Measurements from ENCODE around the gene BMX.

Gene BMX

GRCh38 chrX:15512401-15512965 is 11.9 kb downstream of the BMX start:
- Histone ChIP-seq H3K4me3 (ENCODE audit: low read length) (no peak overlapping the region), H3K27ac (ENCODE audit: low read depth, low read length) (no peak overlapping the region), H3K36me3 (ENCODE audit: control insufficient read depth, insufficient read depth, low read length) (no peaks in the 10 kb centered on the region), H3K4me1 (ENCODE audit: control insufficient read depth, insufficient read depth, low read length) (no peaks in the 10 kb centered on the region), H3K27me3 (ENCODE audit: control insufficient read depth, insufficient read depth, low read length) (no peaks in the 10 kb centered on the region), H3K9ac (ENCODE audit: low read length) (no peak overlapping the region)

GRCh38 chrX:15514279-15514678 is 13.7 kb downstream of the BMX start:
- no peaks in the 10 kb centered on the region for H3K4me1 ChIP-seq (ENCODE audit: control insufficient read depth, insufficient read depth, low read length)
- H3K9ac ChIP-seq (ENCODE audit: low read length): no peak overlapping the region
- H3K27me3 ChIP-seq (ENCODE audit: control insufficient read depth, insufficient read depth, low read length): no peaks in the 10 kb centered on the region
- no peak overlapping the region for H3K4me3 ChIP-seq (ENCODE audit: low read length)
- H3K27ac ChIP-seq (ENCODE audit: low read depth, low read length): no peak overlapping the region
- H3K36me3 ChIP-seq (ENCODE audit: control insufficient read depth, insufficient read depth, low read length): no peaks in the 10 kb centered on the region

GRCh38 chrX:15515931-15516330 is 15.3 kb downstream of the BMX start:
- Histone ChIP-seq H3K27ac (ENCODE audit: low read depth, low read length) (no peak overlapping the region), H3K36me3 (ENCODE audit: control insufficient read depth, insufficient read depth, low read length) (no peaks in the 10 kb centered on the region), H3K4me1 (ENCODE audit: control insufficient read depth, insufficient read depth, low read length) (no peaks in the 10 kb centered on the region), H3K4me3 (ENCODE audit: low read length) (no peak overlapping the region), H3K27me3 (ENCODE audit: control insufficient read depth, insufficient read depth, low read length) (no peaks in the 10 kb centered on the region), H3K9ac (ENCODE audit: low read length) (no peak overlapping the region)

DNA sequence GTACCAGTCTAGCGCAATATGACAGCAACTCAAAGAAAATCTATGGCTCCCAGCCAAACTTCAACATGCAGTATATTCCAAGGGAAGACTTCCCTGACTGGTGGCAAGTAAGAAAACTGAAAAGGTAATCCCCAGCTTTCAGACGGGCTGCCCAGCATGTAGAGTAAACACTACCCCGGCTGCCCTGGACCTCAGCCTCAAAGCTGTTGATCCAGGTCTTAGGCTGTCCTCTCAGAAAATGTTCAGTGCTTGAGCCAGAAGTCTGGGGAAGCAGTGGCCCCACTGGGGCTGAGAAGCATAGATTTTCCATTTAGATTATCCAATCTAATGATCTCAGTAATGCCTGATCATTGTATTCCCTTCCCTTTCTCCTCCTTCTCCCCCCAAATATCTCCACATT is 21.9 kb downstream of the BMX start:
- no peaks in the 10 kb centered on the region for H3K27me3 ChIP-seq (ENCODE audit: control insufficient read depth, insufficient read depth, low read length)
- no peak overlapping the region for H3K27ac ChIP-seq (ENCODE audit: low read depth, low read length)
- no peaks in the 10 kb centered on the region for H3K36me3 ChIP-seq (ENCODE audit: control insufficient read depth, insufficient read depth, low read length)
- H3K4me1 ChIP-seq (ENCODE audit: control insufficient read depth, insufficient read depth, low read length): no peaks in the 10 kb centered on the region
- H3K4me3 ChIP-seq (ENCODE audit: low read length): no peak overlapping the region
- H3K9ac ChIP-seq (ENCODE audit: low read length): no peak overlapping the region

GRCh38 chrX:15523088-15523487 is 22.5 kb downstream of the BMX start:
- no peak overlapping the region for H3K4me3 ChIP-seq (ENCODE audit: low read length)
- no peak overlapping the region for H3K27ac ChIP-seq (ENCODE audit: low read depth, low read length)
- no peaks in the 10 kb centered on the region for H3K4me1 ChIP-seq (ENCODE audit: control insufficient read depth, insufficient read depth, low read length)
- no peaks in the 10 kb centered on the region for H3K36me3 ChIP-seq (ENCODE audit: control insufficient read depth, insufficient read depth, low read length)
- H3K27me3 ChIP-seq (ENCODE audit: control insufficient read depth, insufficient read depth, low read length): no peaks in the 10 kb centered on the region
- H3K9ac ChIP-seq (ENCODE audit: low read length): no peak overlapping the region

DNA sequence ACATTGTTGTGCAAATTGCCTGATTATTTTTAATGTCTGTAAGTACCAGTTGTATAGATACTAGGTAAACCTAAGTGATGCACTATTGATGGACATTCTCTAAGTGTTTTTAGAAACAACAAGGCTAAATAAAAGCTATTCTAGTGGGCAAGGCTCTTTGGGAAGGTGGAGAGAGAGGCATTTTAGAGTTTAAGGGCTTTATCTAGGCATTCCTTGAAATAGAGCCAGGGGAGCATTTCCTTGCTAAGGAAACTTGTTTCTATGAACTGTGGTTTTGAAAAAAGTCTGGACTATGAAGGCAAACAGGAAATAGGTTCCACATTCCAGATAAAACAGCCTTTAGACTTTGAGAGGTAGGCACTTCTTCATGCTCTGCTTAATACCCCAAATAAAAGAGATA is 23.8 kb downstream of the BMX start:
- H3K36me3 ChIP-seq (ENCODE audit: control insufficient read depth, insufficient read depth, low read length): no peaks in the 10 kb centered on the region
- no peak overlapping the region for H3K9ac ChIP-seq (ENCODE audit: low read length)
- no peak overlapping the region for H3K27ac ChIP-seq (ENCODE audit: low read depth, low read length)
- no peak overlapping the region for H3K4me3 ChIP-seq (ENCODE audit: low read length)
- no peaks in the 10 kb centered on the region for H3K27me3 ChIP-seq (ENCODE audit: control insufficient read depth, insufficient read depth, low read length)
- no peaks in the 10 kb centered on the region for H3K4me1 ChIP-seq (ENCODE audit: control insufficient read depth, insufficient read depth, low read length)

DNA sequence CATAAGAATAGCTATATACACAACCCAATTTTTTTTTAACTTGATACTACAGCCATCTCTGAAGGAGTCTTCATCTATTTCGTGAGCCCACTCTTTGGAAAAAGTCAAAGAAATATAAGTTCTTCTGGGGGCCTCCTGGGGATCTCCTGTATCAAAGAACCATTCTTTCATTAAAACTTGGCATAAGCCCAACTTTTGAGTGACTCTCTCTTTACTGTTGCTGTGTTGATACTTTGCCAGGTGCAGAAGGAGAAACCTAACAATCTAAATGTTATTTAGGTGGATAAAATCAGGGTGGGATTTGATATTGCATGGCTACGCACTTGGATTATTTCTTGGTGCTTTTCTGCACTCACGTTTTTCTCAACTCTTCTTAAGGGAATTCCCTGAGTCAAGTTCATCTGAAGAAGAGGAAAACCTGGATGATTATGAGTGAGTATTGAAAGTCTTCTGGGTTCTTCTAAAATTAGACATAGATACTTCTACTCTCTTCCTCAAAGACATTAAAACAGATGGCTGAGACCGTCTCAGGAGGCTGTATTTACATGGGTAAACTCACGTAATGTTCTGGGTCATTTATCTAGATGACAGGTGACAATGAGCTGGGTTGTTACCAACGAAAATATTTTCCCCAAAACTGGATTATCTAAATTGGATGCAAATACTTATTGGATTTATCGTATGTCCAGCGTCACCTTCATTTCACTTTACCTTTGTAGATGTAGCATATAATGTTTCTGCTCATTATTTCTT is 25.2 kb downstream of the BMX start:
- H3K9ac ChIP-seq (ENCODE audit: low read length): no peak overlapping the region
- H3K4me3 ChIP-seq (ENCODE audit: low read length): no peak overlapping the region
- no peaks in the 10 kb centered on the region for H3K4me1 ChIP-seq (ENCODE audit: control insufficient read depth, insufficient read depth, low read length)
- H3K27ac ChIP-seq (ENCODE audit: low read depth, low read length): no peak overlapping the region
- H3K27me3 ChIP-seq (ENCODE audit: control insufficient read depth, insufficient read depth, low read length): no peaks in the 10 kb centered on the region
- H3K36me3 ChIP-seq (ENCODE audit: control insufficient read depth, insufficient read depth, low read length): no peaks in the 10 kb centered on the region

- Histone ChIP-seq H3K4me3 (ENCODE audit: low read length) (no peak overlapping the region), H3K4me1 (ENCODE audit: control insufficient read depth, insufficient read depth, low read length) (no peaks in the 10 kb centered on the region), H3K27ac (ENCODE audit: low read depth, low read length) (no peak overlapping the region), H3K36me3 (ENCODE audit: control insufficient read depth, insufficient read depth, low read length) (no peaks in the 10 kb centered on the region), H3K9ac (ENCODE audit: low read length) (no peak overlapping the region), H3K27me3 (ENCODE audit: control insufficient read depth, insufficient read depth, low read length) (no peaks in the 10 kb centered on the region)
Measured at GRCh38 chrX:15529165-15529564, 28.6 kb downstream of the BMX start.

GRCh38 chrX:15530318-15530717 is 29.7 kb downstream of the BMX start:
- no peaks in the 10 kb centered on the region for H3K4me1 ChIP-seq (ENCODE audit: control insufficient read depth, insufficient read depth, low read length)
- no peak overlapping the region for H3K27ac ChIP-seq (ENCODE audit: low read depth, low read length)
- H3K9ac ChIP-seq (ENCODE audit: low read length): no peak overlapping the region
- H3K36me3 ChIP-seq (ENCODE audit: control insufficient read depth, insufficient read depth, low read length): no peaks in the 10 kb centered on the region
- no peaks in the 10 kb centered on the region for H3K27me3 ChIP-seq (ENCODE audit: control insufficient read depth, insufficient read depth, low read length)
- H3K4me3 ChIP-seq (ENCODE audit: low read length): no peak overlapping the region

GRCh38 chrX:15546745-15547144 is 46.1 kb downstream of the BMX start:
- H3K36me3 ChIP-seq (ENCODE audit: control insufficient read depth, insufficient read depth, low read length): no peaks in the 10 kb centered on the region
- H3K4me1 ChIP-seq (ENCODE audit: control insufficient read depth, insufficient read depth, low read length): no peaks in the 10 kb centered on the region
- H3K9ac ChIP-seq (ENCODE audit: low read length): no peak overlapping the region
- no peak overlapping the region for H3K4me3 ChIP-seq (ENCODE audit: low read length)
- H3K27ac ChIP-seq (ENCODE audit: low read depth, low read length): no peak overlapping the region
- H3K27me3 ChIP-seq (ENCODE audit: control insufficient read depth, insufficient read depth, low read length): no peaks in the 10 kb centered on the region

DNA sequence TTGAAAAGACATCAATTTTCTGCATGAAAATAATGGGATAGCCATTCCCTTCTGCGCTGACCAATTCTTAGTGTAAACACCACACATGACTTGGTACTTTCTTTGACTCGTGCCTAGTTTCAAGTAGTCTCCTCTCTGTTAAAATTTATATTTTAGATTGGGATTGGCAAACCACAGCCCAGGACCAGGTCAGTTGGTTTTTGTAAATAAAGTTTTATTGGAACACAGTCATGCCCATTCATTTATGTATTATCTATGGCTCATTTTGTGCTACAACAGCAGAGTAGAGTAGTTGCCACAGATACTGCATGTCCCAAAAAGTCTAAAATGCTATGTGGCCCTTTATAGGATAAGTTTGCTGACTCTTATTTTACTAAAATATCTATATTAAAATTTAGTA is 46.7 kb downstream of the BMX start:
- H3K27ac ChIP-seq (ENCODE audit: low read depth, low read length): no peak overlapping the region
- H3K4me1 ChIP-seq (ENCODE audit: control insufficient read depth, insufficient read depth, low read length): no peaks in the 10 kb centered on the region
- H3K27me3 ChIP-seq (ENCODE audit: control insufficient read depth, insufficient read depth, low read length): no peaks in the 10 kb centered on the region
- H3K4me3 ChIP-seq (ENCODE audit: low read length): no peak overlapping the region
- no peaks in the 10 kb centered on the region for H3K36me3 ChIP-seq (ENCODE audit: control insufficient read depth, insufficient read depth, low read length)
- H3K9ac ChIP-seq (ENCODE audit: low read length): no peak overlapping the region

DNA sequence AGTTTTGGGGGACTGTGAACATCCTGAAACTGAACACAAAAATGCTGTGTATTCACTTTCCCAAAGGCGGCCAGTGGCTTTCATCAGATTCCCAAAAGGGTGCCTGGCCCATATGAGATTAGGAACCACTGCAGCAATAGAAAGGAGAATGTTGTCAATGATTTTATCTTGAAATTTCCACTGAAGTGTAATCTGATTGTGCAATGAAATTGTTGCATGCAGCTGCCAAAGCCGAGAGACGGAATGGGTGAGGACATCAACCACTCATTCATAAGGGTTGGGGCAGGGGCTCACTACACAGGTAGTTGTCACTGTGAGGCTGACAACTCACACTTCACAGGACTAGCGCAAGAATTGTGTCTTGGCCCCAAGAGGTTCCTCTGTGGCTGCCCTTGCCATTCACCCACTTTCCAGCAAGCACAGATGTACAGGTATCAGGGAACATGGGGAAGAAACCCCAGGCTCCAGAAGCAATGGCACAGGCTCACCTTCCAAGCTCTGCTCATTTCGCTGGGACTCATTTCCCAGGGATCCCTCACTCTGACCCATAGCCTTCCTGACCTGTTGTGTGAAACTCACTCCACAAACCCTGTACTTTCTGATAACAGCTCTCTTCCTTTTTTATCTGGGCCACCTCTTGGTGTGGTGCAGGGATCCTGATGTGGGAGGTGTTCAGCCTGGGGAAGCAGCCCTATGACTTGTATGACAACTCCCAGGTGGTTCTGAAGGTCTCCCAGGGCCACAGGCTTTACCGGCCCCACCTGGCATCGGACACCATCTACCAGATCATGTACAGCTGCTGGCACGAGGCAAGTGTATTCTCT is 48.8 kb downstream of the BMX start:
- Histone ChIP-seq H3K4me3 (ENCODE audit: low read length) (no peak overlapping the region), H3K27ac (ENCODE audit: low read depth, low read length) (no peak overlapping the region), H3K36me3 (ENCODE audit: control insufficient read depth, insufficient read depth, low read length) (no peaks in the 10 kb centered on the region), H3K4me1 (ENCODE audit: control insufficient read depth, insufficient read depth, low read length) (no peaks in the 10 kb centered on the region), H3K27me3 (ENCODE audit: control insufficient read depth, insufficient read depth, low read length) (no peaks in the 10 kb centered on the region), H3K9ac (ENCODE audit: low read length) (no peak overlapping the region)

Measured in rectal smooth muscle tissue (tissue), 1 donor.